ENCODE data around the gene TMPRSS13.

Gene TMPRSS13

GRCh38 chr11:117913736-117914397 lies 15.3 kb downstream of the TMPRSS13 start:
- TF ChIP-seq GATA2 (IDR thresholded peaks at IDR 0.05; ENCODE audit: low read depth, low read length) (no peak), GATA3 (IDR thresholded peaks at IDR 0.05; ENCODE audit: low read depth, low read length) (no peak)

DNA sequence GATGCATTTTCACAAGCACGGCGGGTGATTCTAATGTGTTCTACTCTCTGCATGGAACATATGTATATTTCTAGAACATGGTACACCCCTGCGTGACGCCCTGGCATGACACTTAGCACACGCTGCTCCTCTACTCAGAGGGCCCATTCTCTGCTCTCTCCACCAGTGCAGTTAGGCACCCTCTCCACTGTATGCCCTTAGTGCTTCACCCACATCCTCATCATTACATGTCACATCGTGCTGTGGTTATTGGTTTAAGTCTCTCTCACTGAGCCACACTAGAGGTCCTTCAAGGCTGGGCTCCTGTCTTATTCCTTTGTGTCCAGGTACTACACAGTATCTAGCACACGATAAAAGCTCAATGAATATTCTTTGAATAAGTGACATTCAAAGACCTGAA lies 16.7 kb downstream of the TMPRSS13 start:
- TF ChIP-seq GATA3 (IDR thresholded peaks at IDR 0.05; ENCODE audit: low read depth, low read length) (no peak), GATA2 (IDR thresholded peaks at IDR 0.05; ENCODE audit: low read depth, low read length) (no peak)

GRCh38 chr11:117911694-117912093 lies 17.5 kb downstream of the TMPRSS13 start:
- TF ChIP-seq GATA3 (IDR thresholded peaks at IDR 0.05; ENCODE audit: low read depth, low read length) (no peak), GATA2 (IDR thresholded peaks at IDR 0.05; ENCODE audit: low read depth, low read length) (no peak)

DNA sequence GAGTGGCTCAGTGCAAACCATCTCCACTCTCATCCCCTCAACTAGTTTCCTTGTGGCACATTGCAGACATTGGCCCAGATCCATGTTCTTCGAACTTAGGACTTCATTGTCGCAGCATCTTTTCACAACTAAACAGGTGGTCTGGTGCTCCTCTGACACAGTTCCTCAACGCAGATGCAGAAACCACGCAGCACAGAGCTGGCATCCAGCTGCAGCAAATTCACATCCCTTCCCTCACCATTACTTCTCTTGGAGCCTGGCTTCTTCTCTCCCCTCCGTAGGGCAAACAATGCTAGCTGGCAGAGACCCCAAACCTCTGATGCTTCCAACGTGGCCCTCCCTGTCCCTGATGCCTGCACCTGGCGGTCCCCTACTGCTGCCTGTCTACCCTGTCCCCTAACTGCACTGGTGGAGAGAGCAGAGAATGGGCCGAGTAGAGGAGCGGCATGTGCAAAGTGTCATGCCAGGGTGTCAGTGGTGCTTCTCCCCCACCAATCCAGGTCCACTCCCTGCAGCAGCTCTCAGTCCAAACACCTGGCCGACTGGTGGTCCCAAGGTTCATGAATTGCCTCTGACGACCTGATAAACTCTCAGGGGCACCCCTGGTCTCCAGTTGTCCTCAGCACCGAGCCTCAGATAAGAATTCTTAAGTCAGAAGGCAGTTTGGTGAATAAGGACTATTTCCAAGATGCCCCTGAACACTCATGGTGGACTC lies 18.1 kb downstream of the TMPRSS13 start:
- TF ChIP-seq GATA3 (IDR thresholded peaks at IDR 0.05; ENCODE audit: low read depth, low read length) (no peak), GATA2 (IDR thresholded peaks at IDR 0.05; ENCODE audit: low read depth, low read length) (no peak)

DNA sequence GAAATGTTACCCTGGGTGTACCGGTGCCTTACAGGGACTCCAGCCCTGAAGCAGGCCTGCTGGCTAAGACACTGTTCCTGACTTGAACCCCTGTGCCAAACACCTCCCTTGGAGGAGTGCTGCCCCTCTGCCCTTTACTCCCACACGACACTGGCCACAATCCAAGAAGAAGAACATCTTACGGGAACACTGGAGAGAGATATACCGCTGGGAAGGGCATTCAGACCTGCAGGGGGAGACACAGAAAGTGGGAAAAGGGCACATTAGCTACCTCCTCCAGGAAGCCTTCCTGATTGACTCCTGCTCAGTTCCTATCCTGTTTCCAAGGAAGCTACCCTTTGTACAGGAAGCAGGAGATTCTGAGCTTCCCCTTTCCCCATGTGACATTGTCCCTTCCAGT lies 18.7 kb downstream of the TMPRSS13 start:
- no peak for TF ChIP-seq GATA3 (IDR thresholded peaks at IDR 0.05; ENCODE audit: low read depth, low read length)
- no peak for TF ChIP-seq GATA2 (IDR thresholded peaks at IDR 0.05; ENCODE audit: low read depth, low read length)

GRCh38 chr11:117909611-117910382 lies 19.4 kb downstream of the TMPRSS13 start:
- no peak for TF ChIP-seq GATA2 (IDR thresholded peaks at IDR 0.05; ENCODE audit: low read depth, low read length)
- no peak for TF ChIP-seq GATA3 (IDR thresholded peaks at IDR 0.05; ENCODE audit: low read depth, low read length)

DNA sequence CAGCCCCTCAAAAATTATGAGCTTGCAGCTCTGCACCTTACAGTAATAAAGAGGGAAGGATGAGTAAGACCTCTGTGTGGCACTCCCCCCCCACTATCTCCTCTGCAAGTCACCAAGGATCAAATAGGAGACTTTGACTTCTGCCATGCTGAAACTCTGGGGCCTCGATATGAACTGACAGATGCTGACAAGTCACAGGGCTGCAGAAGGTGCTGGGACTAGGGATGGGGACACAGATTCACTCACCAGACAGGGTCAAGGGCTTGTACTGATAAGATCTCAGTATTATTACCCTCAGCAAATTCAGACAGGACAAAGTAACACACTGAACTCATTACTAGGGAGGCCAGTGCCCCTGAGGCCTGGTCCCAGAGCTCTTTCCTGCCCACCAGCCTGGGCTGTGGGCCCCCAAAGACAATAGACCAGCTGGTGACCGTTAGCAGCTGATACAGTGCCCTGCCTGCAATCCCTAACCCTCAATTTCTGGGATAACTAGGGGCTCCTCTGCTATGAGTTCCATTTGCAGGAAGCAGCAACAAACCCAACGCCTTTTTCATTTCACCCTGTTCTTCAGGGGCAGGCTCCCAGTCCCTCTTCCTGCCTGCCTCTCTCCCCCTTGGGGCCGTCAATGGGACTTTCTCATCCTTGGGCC lies 20.1 kb downstream of the TMPRSS13 start:
- peak; percentile 88 for TF ChIP-seq GATA2 (IDR thresholded peaks at IDR 0.05; ENCODE audit: low read depth, low read length)
- no peak for TF ChIP-seq GATA3 (IDR thresholded peaks at IDR 0.05; ENCODE audit: low read depth, low read length)

DNA sequence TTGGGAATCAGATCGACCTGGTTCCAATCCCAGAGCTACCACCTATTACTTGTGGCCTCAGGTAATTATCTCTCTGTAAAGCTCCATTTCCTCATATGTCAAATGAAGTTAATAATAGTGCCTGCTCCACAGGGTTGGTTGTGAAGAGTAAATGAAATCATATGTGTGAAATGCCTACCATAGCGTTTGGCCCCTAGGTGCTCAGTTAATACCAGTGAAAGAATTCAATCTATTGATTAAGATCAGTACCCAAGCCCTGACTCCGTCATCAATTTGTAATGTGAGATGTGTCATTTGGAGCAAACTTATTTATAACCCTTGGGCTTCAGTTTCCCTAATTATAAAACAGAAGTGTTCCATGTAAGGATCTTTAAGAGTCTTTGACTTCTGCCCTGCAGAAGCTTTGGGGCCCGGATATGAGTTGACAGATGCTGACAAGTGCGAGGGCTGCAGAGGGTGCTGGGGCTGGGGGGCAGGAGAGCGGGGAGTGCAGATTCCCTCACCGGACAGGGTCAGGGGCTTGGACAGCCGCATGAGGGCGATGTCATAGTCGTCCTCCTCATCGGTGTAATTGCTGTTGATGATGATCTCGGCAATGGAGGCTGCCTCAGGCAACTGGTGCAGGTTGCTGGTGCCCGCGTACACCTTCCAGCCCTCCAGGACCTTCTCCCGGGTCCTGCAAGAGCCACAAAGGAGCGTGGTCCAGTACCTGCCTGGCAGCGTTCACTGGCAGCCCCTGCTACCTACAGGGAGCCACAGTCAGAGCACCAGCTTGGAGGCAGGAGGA lies 20.9 kb downstream of the TMPRSS13 start:
- no peak for TF ChIP-seq GATA2 (IDR thresholded peaks at IDR 0.05; ENCODE audit: low read depth, low read length)

- TF ChIP-seq GATA2 (IDR thresholded peaks at IDR 0.05; ENCODE audit: low read depth, low read length) (no peak), GATA3 (IDR thresholded peaks at IDR 0.05; ENCODE audit: low read depth, low read length) (no peak)
Measured at GRCh38 chr11:117907276-117908108, 21.7 kb downstream of the TMPRSS13 start.

DNA sequence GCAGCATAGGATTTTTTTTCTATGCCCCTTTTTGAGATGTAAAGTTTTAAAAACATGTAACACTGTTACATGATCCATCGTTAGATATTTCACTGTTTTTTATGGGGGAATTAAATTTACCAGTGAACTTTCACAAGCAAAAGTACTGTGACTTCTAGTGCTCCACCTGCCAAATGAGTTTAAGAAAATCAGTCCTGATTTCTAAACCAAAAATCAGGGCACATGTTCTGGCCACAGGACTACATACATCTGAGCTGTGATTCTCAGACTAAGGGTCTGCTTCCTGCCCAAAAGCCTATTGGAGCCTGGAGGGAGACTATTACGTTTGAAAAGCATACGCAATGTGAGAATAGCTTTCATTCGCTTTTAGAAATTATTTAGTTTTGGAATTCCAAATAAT lies 22.5 kb downstream of the TMPRSS13 start:
- no peak for TF ChIP-seq GATA2 (IDR thresholded peaks at IDR 0.05; ENCODE audit: low read depth, low read length)
- TF ChIP-seq GATA3 (IDR thresholded peaks at IDR 0.05; ENCODE audit: low read depth, low read length), result no peak

GRCh38 chr11:117906126-117906525 lies 23.1 kb downstream of the TMPRSS13 start:
- TF ChIP-seq GATA2 (IDR thresholded peaks at IDR 0.05; ENCODE audit: low read depth, low read length), result no peak
- TF ChIP-seq GATA3 (IDR thresholded peaks at IDR 0.05; ENCODE audit: low read depth, low read length), result no peak

DNA sequence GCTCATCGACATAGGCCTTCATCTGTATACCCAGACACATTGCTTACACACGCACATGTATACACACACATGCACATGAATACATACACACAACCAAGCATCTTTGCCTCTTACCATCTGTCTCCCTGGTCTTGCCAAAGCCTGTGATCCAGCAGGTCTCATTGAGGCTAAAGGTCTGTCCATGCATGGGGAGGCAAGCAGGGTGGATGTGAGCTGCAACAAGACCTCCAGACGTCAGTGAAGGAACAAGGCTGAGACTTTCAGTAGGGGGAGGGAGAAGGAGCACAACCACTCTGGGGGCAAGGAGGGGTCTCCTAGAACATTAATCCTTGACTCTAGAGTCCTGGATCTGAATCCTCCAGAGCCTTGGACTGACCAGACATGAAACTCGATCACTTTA lies 23.7 kb downstream of the TMPRSS13 start:
- TF ChIP-seq GATA2 (IDR thresholded peaks at IDR 0.05; ENCODE audit: low read depth, low read length), result no peak
- no peak for TF ChIP-seq GATA3 (IDR thresholded peaks at IDR 0.05; ENCODE audit: low read depth, low read length)
